CD4-positive, alpha-beta memory T cell (primary cell): ENCODE data around the gene CMBL. TPM values are rescaled to one million over a fixed set of nuclear protein-coding genes. Genes with fewer than 3 reads are reported as not detected.

Experiments
- CTCF ChIA-PET: fragments of 350-600 bp; sonication (Branson Sonifier 250); formaldehyde crosslinking; loops from one replicate; lab custom pipeline; 2021; ENCODE audit warnings: inconsistent platforms; ENCODE audit not compliant: partially characterized antibody; lab: Charles Lee
- POLR2A ChIA-PET: fragments of 350-600 bp; sonication (Branson Sonifier 250); formaldehyde crosslinking; loops from one replicate; lab custom pipeline; 2021; ENCODE audit not compliant: partially characterized antibody; lab: Charles Lee
- DNase-seq, 5 donors: peaks; one replicate each; pipeline versions ENCODE4 v3.0.0 to v3.0.0-alpha.2; 2020 to 2022; ENCODE audit warnings: mixed read lengths in 1 of 5
- H3K27ac ChIP-seq: one replicate; pipeline ENCODE4 v1.7.0; 2013; ENCODE audit warnings: low read depth, low read length
- H3K27me3 ChIP-seq: 2 replicates; pipeline ENCODE4 v1.7.0; 2013; ENCODE audit warnings: mild to moderate bottlenecking, low read length, moderate library complexity; ENCODE audit not compliant: insufficient read depth
- H3K36me3 ChIP-seq: 2 replicates; pipeline ENCODE4 v1.7.0; 2013; ENCODE audit warnings: mild to moderate bottlenecking, low read length, moderate library complexity; ENCODE audit not compliant: insufficient read depth
- H3K4me1 ChIP-seq: 2 replicates; pipeline ENCODE4 v1.7.0; 2013; ENCODE audit warnings: mild to moderate bottlenecking, low read length, moderate library complexity; ENCODE audit not compliant: insufficient read depth
- H3K4me3 ChIP-seq, 2 donors: one replicate each; pipeline ENCODE4 v1.7.0; 2013; ENCODE audit warnings: low read length in 2 of 2, mild to moderate bottlenecking in 1 of 2
- H3K9me3 ChIP-seq, 2 donors: one replicate each; pipeline ENCODE4 v1.7.0; 2013; ENCODE audit warnings: low read length in 2 of 2, control low read depth in 1 of 2; ENCODE audit not compliant: control insufficient read depth in 1 of 2
- H3K27ac Mint-ChIP-seq, 7 donors: one replicate each; pipeline ENCODE4 v1.8.0; 2020 to 2021; ENCODE audit warnings: mixed read lengths in 7 of 7, mild to moderate bottlenecking in 6 of 7, inconsistent platforms in 3 of 7, moderate library complexity in 3 of 7
- H3K27me3 Mint-ChIP-seq, 2 donors: one replicate each; pipeline ENCODE4 v1.8.0; 2020 to 2021; ENCODE audit warnings: mixed read lengths in 2 of 2
- H3K36me3 Mint-ChIP-seq, 2 donors: one replicate each; pipeline ENCODE4 v1.8.0; 2020 to 2021; ENCODE audit warnings: mixed read lengths in 2 of 2, inconsistent platforms in 1 of 2, mild to moderate bottlenecking in 1 of 2
- H3K4me1 Mint-ChIP-seq, 4 donors: one replicate each; pipeline ENCODE4 v1.8.0; 2020 to 2021; ENCODE audit warnings: mixed read lengths in 4 of 4, mild to moderate bottlenecking in 1 of 4
- H3K4me3 Mint-ChIP-seq, 8 donors: one replicate each; pipeline ENCODE4 v1.8.0; 2020 to 2021; ENCODE audit warnings: mixed read lengths in 8 of 8, mild to moderate bottlenecking in 7 of 8, moderate library complexity in 6 of 8, inconsistent platforms in 3 of 8
- H3K9me3 Mint-ChIP-seq, 8 donors: one replicate each; pipeline ENCODE4 v1.8.0; 2020 to 2021; ENCODE audit warnings: mixed read lengths in 8 of 8, mild to moderate bottlenecking in 5 of 8, inconsistent platforms in 3 of 8, moderate library complexity in 1 of 8
- intact Hi-C: fragments of 100-400 bp; cut with micrococcal nuclease; formaldehyde crosslinking; loops from one replicate; pipeline ENCODE4 v1.15.1; 2023
- polyA plus RNA-seq, 2 donors: library from polyadenylated mRNA; unstranded; fragments of 300-500 nt; fragmentation: Illumina TruSeq; gene quantifications; one replicate each; pipeline ENCODE4 v1.2.3, GENCODE V29; 2021
- total RNA-seq, 2 experiments: library from RNA; stranded (reverse); gene quantifications; one replicate each; pipeline ENCODE4 v1.2.3, GENCODE V29; 2021

The CMBL gene
- total and polyA plus RNA-seq, 4 experiments from 2014 or later = 0.33 to 1.9 (median 1.5) TPM; not detected in 1

DNA sequence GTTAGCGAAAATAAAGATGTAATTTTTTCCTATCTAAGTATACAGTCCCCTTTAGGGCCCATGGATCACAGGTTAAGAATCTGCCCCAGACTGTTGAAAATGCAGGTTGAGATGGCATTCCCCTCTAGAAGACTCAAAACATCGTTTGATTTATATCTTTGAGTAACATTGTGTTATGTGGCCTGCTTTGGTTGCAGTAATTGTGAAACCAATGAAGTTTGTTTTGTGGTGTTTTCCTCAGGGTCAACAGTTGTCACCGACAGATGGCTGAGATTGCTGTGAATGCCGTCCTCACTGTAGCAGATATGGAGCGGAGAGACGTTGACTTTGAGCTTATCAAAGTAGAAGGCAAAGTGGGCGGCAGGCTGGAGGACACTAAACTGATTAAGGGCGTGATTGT, 49.8 kb downstream of the CMBL start:
- no peaks in the 10 kb centered on the region for H3K9me3 Mint-ChIP-seq
- H3K4me3 Mint-ChIP-seq = no peak overlapping the region
- POLR2A ChIA-PET = interaction anchor here (2.3 kb wide), 1 partner anchor 8 kb away, joined by 8 read pairs; the partner anchor contains the start of genes ATPSCKMT and CCT5
- Histone ChIP-seq H3K27ac (no peak overlapping the region), H3K36me3 (peaks cover 84% of the 10 kb centered on the region), H3K4me3 (no peak overlapping the region), H3K9me3 (no peaks in the 10 kb centered on the region), H3K27me3 (no peaks in the 10 kb centered on the region), H3K4me1 (peaks cover 12% of the 10 kb centered on the region)
- DNase-seq = no peak
- intact Hi-C loops = no loop called here
- CTCF ChIA-PET = no interaction called here
- no peaks in the 10 kb centered on the region for H3K27me3 Mint-ChIP-seq
- peaks cover 14 to 27% (median 19%) of the 10 kb centered on the region in 4 donors for H3K4me1 Mint-ChIP-seq
- peaks cover 59 to 91% of the 10 kb centered on the region in 2 donors for H3K36me3 Mint-ChIP-seq
- peak overlapping the region in 3 of 7 donors; percentile 17 to 85 (median 83) for H3K27ac Mint-ChIP-seq

GRCh38 chr5:10254686-10255085, 53.0 kb downstream of the CMBL start:
- peaks cover 31% of the 10 kb centered on the region for H3K4me1 ChIP-seq
- ChIA-PET CTCF (interaction anchor here (1.7 kb wide), 1 partner anchor 29 kb away, joined by 7 read pairs; no protein-coding TSS in a partner anchor), POLR2A (no interaction called here)
- Mint-ChIP-seq H3K9me3 (peaks cover 0 to 2% (median 0%) of the 10 kb centered on the region in 8 donors), H3K4me3 (no peak overlapping the region), H3K4me1 (peaks cover 23 to 50% (median 35%) of the 10 kb centered on the region in 4 donors), H3K27me3 (peaks cover 0 to 2% of the 10 kb centered on the region in 2 donors), H3K27ac (peak overlapping the region in 2 of 7 donors; percentile 38 to 54), H3K36me3 (peaks cover 34 to 72% of the 10 kb centered on the region in 2 donors)
- H3K4me3 ChIP-seq = no peak overlapping the region
- H3K27me3 ChIP-seq = no peaks in the 10 kb centered on the region
- intact Hi-C loops = loop anchor here (5.0 kb wide), 1 partner anchor 892 kb away; no protein-coding TSS in a partner anchor
- no peak overlapping the region for H3K27ac ChIP-seq
- H3K36me3 ChIP-seq = peaks cover 55% of the 10 kb centered on the region
- H3K9me3 ChIP-seq = no peaks in the 10 kb centered on the region
- DNase-seq = no peak

- peaks cover 38% of the 10 kb centered on the region for H3K4me1 ChIP-seq
- peaks cover 26 to 66% of the 10 kb centered on the region in 2 donors for H3K36me3 Mint-ChIP-seq
- ChIA-PET POLR2A (interaction anchor here (0.8 kb wide), 1 partner anchor 11 kb away, joined by 3 read pairs; no protein-coding TSS in a partner anchor), CTCF (interaction anchor here (0.9 kb wide), 2 partner anchors 13 to 30 kb away, joined by 3 to 4 read pairs; no protein-coding TSS in a partner anchor)
- peaks cover 0 to 5% of the 10 kb centered on the region in 2 donors for H3K27me3 Mint-ChIP-seq
- no peak overlapping the region for H3K4me3 ChIP-seq
- peaks cover 0 to 2% (median 0%) of the 10 kb centered on the region in 8 donors for H3K9me3 Mint-ChIP-seq
- H3K36me3 ChIP-seq = peaks cover 42% of the 10 kb centered on the region
- no peak overlapping the region for H3K27ac ChIP-seq
- H3K9me3 ChIP-seq = no peaks in the 10 kb centered on the region
- intact Hi-C loops = loop anchor here (5.0 kb wide), 1 partner anchor 891 kb away; no protein-coding TSS in a partner anchor
- DNase-seq = no peak
- no peak overlapping the region for H3K4me3 Mint-ChIP-seq
- no peaks in the 10 kb centered on the region for H3K27me3 ChIP-seq
- peak overlapping the region in 2 of 7 donors; percentile 9 to 43 for H3K27ac Mint-ChIP-seq
- H3K4me1 Mint-ChIP-seq = peaks cover 26 to 62% (median 39%) of the 10 kb centered on the region in 4 donors
Measured at GRCh38 chr5:10253390-10253789, 54.3 kb downstream of the CMBL start.

GRCh38 chr5:10251405-10251804, 56.3 kb downstream of the CMBL start:
- Histone ChIP-seq H3K36me3 (peaks cover 22% of the 10 kb centered on the region), H3K4me1 (peaks cover 43% of the 10 kb centered on the region), H3K4me3 (peak overlapping the region; percentile 81 to 91), H3K27ac (peak overlapping the region; percentile 91), H3K27me3 (no peaks in the 10 kb centered on the region), H3K9me3 (no peaks in the 10 kb centered on the region)
- intact Hi-C loops = loop anchor here (5.0 kb wide), 1 partner anchor 889 kb away; no protein-coding TSS in a partner anchor
- peaks cover 17 to 47% of the 10 kb centered on the region in 2 donors for H3K36me3 Mint-ChIP-seq
- ChIA-PET POLR2A (interaction anchor here (1.0 to 3.4 kb wide), 4 partner anchors 12 to 170 kb away, joined by 3 to 45 read pairs (median 3); partner anchors contain the start of gene MARCHF6), CTCF (interaction anchor here (1.0 kb wide), 1 partner anchor 32 kb away, joined by 4 read pairs; no protein-coding TSS in a partner anchor)
- peak overlapping the region; percentile 90 to 99 (median 94) for H3K4me3 Mint-ChIP-seq
- H3K27ac Mint-ChIP-seq = peak overlapping the region in 6 of 7 donors; percentile 61 to 100 (median 78)
- H3K4me1 Mint-ChIP-seq = peaks cover 24 to 70% (median 43%) of the 10 kb centered on the region in 4 donors
- no peak for DNase-seq
- peaks cover 0 to 2% (median 0%) of the 10 kb centered on the region in 8 donors for H3K9me3 Mint-ChIP-seq
- H3K27me3 Mint-ChIP-seq = peaks cover 0 to 5% of the 10 kb centered on the region in 2 donors

DNA sequence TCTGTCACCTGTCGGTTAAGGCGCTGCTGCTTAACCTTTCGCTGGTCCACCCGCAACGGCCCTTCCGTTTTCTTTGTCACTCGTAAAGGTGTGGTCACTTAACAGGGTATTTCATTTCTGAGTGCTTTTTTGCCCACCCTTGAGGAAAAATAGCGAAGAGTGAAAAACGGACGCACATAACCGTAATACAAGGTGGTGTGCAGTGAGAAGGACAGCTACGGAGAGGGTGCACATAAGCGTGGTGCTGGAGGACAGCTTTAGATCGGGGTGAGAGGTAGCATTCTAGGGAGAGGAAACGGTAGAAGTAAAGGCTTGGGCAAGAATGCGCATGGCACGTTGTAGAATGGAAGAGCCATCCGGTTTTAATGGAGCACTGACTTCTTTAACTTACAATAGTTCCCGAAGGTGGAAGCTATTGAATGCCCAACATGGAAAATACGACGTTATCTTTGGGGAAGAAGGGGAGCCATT, 56.9 kb downstream of the CMBL start:
- peaks cover 24 to 67% (median 43%) of the 10 kb centered on the region in 4 donors for H3K4me1 Mint-ChIP-seq
- CTCF ChIA-PET = interaction anchor here (1.0 kb wide), 1 partner anchor 33 kb away, joined by 4 read pairs; no protein-coding TSS in a partner anchor
- POLR2A ChIA-PET = interaction anchor here (1.0 to 3.4 kb wide), 8 partner anchors 8 to 711 kb away, joined by 3 to 45 read pairs (median 4); partner anchors contain the start of gene MARCHF6
- DNase-seq = peak in 4 of 5 donors; percentile 23 to 43 (median 36)
- Histone ChIP-seq H3K27me3 (no peaks in the 10 kb centered on the region), H3K27ac (peak overlapping the region; percentile 91), H3K4me3 (peak overlapping the region; percentile 81 to 91), H3K9me3 (no peaks in the 10 kb centered on the region), H3K4me1 (peaks cover 43% of the 10 kb centered on the region), H3K36me3 (peaks cover 16% of the 10 kb centered on the region)
- peak overlapping the region; percentile 90 to 99 (median 94) for H3K4me3 Mint-ChIP-seq
- peaks cover 0 to 2% (median 0%) of the 10 kb centered on the region in 8 donors for H3K9me3 Mint-ChIP-seq
- peaks cover 11 to 41% of the 10 kb centered on the region in 2 donors for H3K36me3 Mint-ChIP-seq
- H3K27me3 Mint-ChIP-seq = peaks cover 0 to 5% of the 10 kb centered on the region in 2 donors
- intact Hi-C loops = loop anchor here (1.0 to 5.0 kb wide), 4 partner anchors 313 to 889 kb away; partner anchors contain the start of genes ANKRD33B and DAP
- peak overlapping the region; percentile 53 to 100 (median 74) for H3K27ac Mint-ChIP-seq

- DNase-seq = peak; percentile 94 to 96 (median 95)
- H3K36me3 Mint-ChIP-seq = peaks cover 8 to 35% of the 10 kb centered on the region in 2 donors
- H3K9me3 ChIP-seq = no peaks in the 10 kb centered on the region
- H3K27me3 Mint-ChIP-seq = peaks cover 0 to 5% of the 10 kb centered on the region in 2 donors
- no peaks in the 10 kb centered on the region for H3K27me3 ChIP-seq
- H3K36me3 ChIP-seq = peaks cover 10% of the 10 kb centered on the region
- POLR2A ChIA-PET = interaction anchor here (1.0 to 3.4 kb wide), 11 partner anchors 9 to 712 kb away, joined by 3 to 45 read pairs (median 5); partner anchors contain the start of genes DAP and MARCHF6
- H3K27ac ChIP-seq = peak within 1 kb of the TSS; percentile 91
- peak within 1 kb of the TSS; percentile 98 to 100 (median 99) for H3K27ac Mint-ChIP-seq
- peaks cover 43% of the 10 kb centered on the region for H3K4me1 ChIP-seq
- CTCF ChIA-PET = no interaction called here
- peaks cover 24 to 64% (median 43%) of the 10 kb centered on the region in 4 donors for H3K4me1 Mint-ChIP-seq
- peak within 1 kb of the TSS; percentile 90 to 99 (median 95) for H3K4me3 Mint-ChIP-seq
- intact Hi-C loops = loop anchor here (1.0 to 5.0 kb wide), 5 partner anchors 103 to 888 kb away; partner anchors contain the start of genes ANKRD33B, DAP and MARCHF6
- H3K4me3 ChIP-seq = peak within 1 kb of the TSS; percentile 81 to 99
- peaks cover 0 to 2% (median 0%) of the 10 kb centered on the region in 8 donors for H3K9me3 Mint-ChIP-seq
Measured at GRCh38 chr5:10249948-10250805, 57.5 kb downstream of the CMBL start, which contains the start of gene CCT5. Gene CCT5 (plus strand): TSS chr5:10250280. CDS start chr5:10250341, 61 bp downstream.
